Germinal center (tissue), 1 donor: ENCODE results near the gene MAPKAP1.

ENCODE experiments used
- DNase-seq: peaks from one replicate; pipeline ENCODE4 v3.0.0; 2012; ENCODE audit warnings: mixed read lengths, low spot score

MAPKAP1 gene

GRCh38 chr9:125511789-125512660 is 195.0 kb downstream of the MAPKAP1 start:
- no peak for DNase-seq

- no peak for DNase-seq
These were observed 196.0 kb downstream of the MAPKAP1 start for GRCh38 chr9:125510980-125511379.

GRCh38 chr9:125509476-125509875 is 197.5 kb downstream of the MAPKAP1 start:
- no peak for DNase-seq

- no peak for DNase-seq
These were observed 198.8 kb downstream of the MAPKAP1 start for GRCh38 chr9:125508249-125508648.

- no peak for DNase-seq
These were observed 199.8 kb downstream of the MAPKAP1 start for GRCh38 chr9:125507226-125507625.

- DNase-seq = no peak
These were observed 201.0 kb downstream of the MAPKAP1 start for GRCh38 chr9:125505988-125506438.

- no peak for DNase-seq
These were observed 202.4 kb downstream of the MAPKAP1 start for GRCh38 chr9:125504616-125505015.

GRCh38 chr9:125497906-125498305 is 209.1 kb downstream of the MAPKAP1 start:
- DNase-seq = no peak

GRCh38 chr9:125497478-125497877 is 209.5 kb downstream of the MAPKAP1 start:
- no peak for DNase-seq

GRCh38 chr9:125496313-125496834 is 210.6 kb downstream of the MAPKAP1 start:
- DNase-seq = no peak

- DNase-seq = no peak
These were observed 211.6 kb downstream of the MAPKAP1 start for GRCh38 chr9:125495172-125496119.

- DNase-seq = no peak
These were observed 212.4 kb downstream of the MAPKAP1 start for GRCh38 chr9:125494653-125494915.

GRCh38 chr9:125493881-125494652 is 212.9 kb downstream of the MAPKAP1 start:
- DNase-seq = no peak

GRCh38 chr9:125493384-125493783 is 213.6 kb downstream of the MAPKAP1 start:
- no peak for DNase-seq

GRCh38 chr9:125492719-125493118 is 214.3 kb downstream of the MAPKAP1 start:
- no peak for DNase-seq

- no peak for DNase-seq
These were observed 219.2 kb downstream of the MAPKAP1 start for GRCh38 chr9:125487842-125488241.

- no peak for DNase-seq
These were observed 220.4 kb downstream of the MAPKAP1 start for GRCh38 chr9:125486576-125486975.

GRCh38 chr9:125486152-125486508 is 220.9 kb downstream of the MAPKAP1 start:
- DNase-seq = no peak

GRCh38 chr9:125485471-125486151 is 221.4 kb downstream of the MAPKAP1 start:
- no peak for DNase-seq

GRCh38 chr9:125484350-125485282 is 222.4 kb downstream of the MAPKAP1 start:
- DNase-seq = no peak
